B cell (primary cell): ENCODE measurements around the gene EIF2D. TPM values are rescaled to one million over a fixed set of nuclear protein-coding genes. Genes with fewer than 3 reads are reported as not detected.

Source experiments
- ATAC-seq: fragments of 200-7000 bp; cut with Tn5 transposase; one replicate; pipeline ENCODE4 v1.10.0; 2021; ENCODE audit warnings: low read depth, mild to moderate bottlenecking, moderate number of reproducible peaks, moderate library complexity
- CTCF ChIA-PET: fragments of 350-600 bp; sonication (Branson Sonifier 250); formaldehyde crosslinking; loops from one replicate; lab custom pipeline; 2021; ENCODE audit warnings: antibody characterized with exemption, inconsistent platforms; lab: Charles Lee
- POLR2A ChIA-PET: fragments of 350-600 bp; sonication (Branson Sonifier 250); formaldehyde crosslinking; loops from one replicate; lab custom pipeline; 2021; ENCODE audit warnings: antibody characterized with exemption; lab: Charles Lee
- DNase-seq: peaks from one replicate; pipeline ENCODE4 v3.0.0; 2013
- H2AFZ ChIP-seq: 2 replicates; pipeline ENCODE4 v1.6.1; 2012; ENCODE audit warnings: mild to moderate bottlenecking, low read depth, low read length; ENCODE audit not compliant: insufficient read depth, poor library complexity, severe bottlenecking
- H3K27ac ChIP-seq, 2 donors: 1 replicate in 1 of 2; 2 replicates in 1 of 2; pipeline ENCODE4 v1.5.1; 2012 to 2013; ENCODE audit warnings: low read length in 2 of 2, mild to moderate bottlenecking in 2 of 2, moderate library complexity in 1 of 2
- H3K27me3 ChIP-seq, 4 experiments: fragments of 200-600 bp in 1 of 4; sonication (generic) in 1 of 4; replicated peaks in 1 of 4; 1 replicate in 2 of 4; 2 replicates in 2 of 4; pipeline versions ENCODE4 v1.6.1 to v1.7.0; 2013 to 2016; ENCODE audit warnings: low read length in 3 of 4, mild to moderate bottlenecking in 2 of 4, mixed read lengths in 1 of 4, moderate library complexity in 1 of 4; ENCODE audit not compliant: insufficient read depth in 4 of 4, control insufficient read depth in 3 of 4; ENCODE audit errors: control extremely low read depth in 1 of 4
- H3K36me3 ChIP-seq, 2 experiments: replicated peaks in 1 of 2; 1 replicate in 1 of 2; 2 replicates in 1 of 2; pipeline versions ENCODE4 v1.6.1 to v1.7.1; 2013; ENCODE audit warnings: low read length in 1 of 2; ENCODE audit not compliant: insufficient read depth in 2 of 2, control insufficient read depth in 1 of 2; ENCODE audit errors: control extremely low read depth in 1 of 2, extremely low read depth in 1 of 2
- H3K4me1 ChIP-seq, 2 donors: fragments of 200-600 bp in 1 of 2; sonication (generic) in 1 of 2; 1 replicate in 1 of 2; 2 replicates in 1 of 2; pipeline versions ENCODE4 v1.5.1 to v1.6.1; 2013 to 2017; ENCODE audit warnings: low read length in 2 of 2; ENCODE audit not compliant: control insufficient read depth in 2 of 2, insufficient read depth in 2 of 2
- H3K4me2 ChIP-seq: replicated peaks from 2 replicates; pipeline ENCODE3; 2012; ENCODE audit warnings: mild to moderate bottlenecking, low read depth, low read length; ENCODE audit not compliant: poor library complexity, severe bottlenecking
- H3K4me3 ChIP-seq, 5 experiments: fragments of 200-600 bp in 1 of 5; sonication (generic) in 1 of 5; 1 replicate in 3 of 5; 2 replicates in 2 of 5; pipeline versions ENCODE4 v1.5.1 to v1.7.0; 2011 to 2016; ENCODE audit warnings: low read length in 4 of 5, mild to moderate bottlenecking in 4 of 5, low read depth in 2 of 5, control low read depth in 1 of 5, moderate library complexity in 1 of 5; ENCODE audit not compliant: insufficient read depth in 1 of 5; ENCODE audit errors: control extremely low read depth in 1 of 5, extremely low read depth in 1 of 5
- H3K79me2 ChIP-seq: fragments of 200-600 bp; sonication (generic); one replicate; pipeline ENCODE4 v1.6.0; 2016; ENCODE audit warnings: low read length; ENCODE audit not compliant: control insufficient read depth, insufficient read depth
- H3K9ac ChIP-seq: fragments of 200-600 bp; sonication (generic); 2 replicates; pipeline ENCODE4 v1.6.1; 2017; ENCODE audit warnings: mild to moderate bottlenecking, low read length, moderate library complexity
- H3K9me3 ChIP-seq, 3 donors: one replicate each; pipeline versions ENCODE4 v1.6.1 to v1.7.1; 2013; ENCODE audit warnings: low read length in 2 of 3; ENCODE audit not compliant: control insufficient read depth in 2 of 3, insufficient read depth in 1 of 3; ENCODE audit errors: control extremely low read depth in 1 of 3
- H4K20me1 ChIP-seq: 2 replicates; pipeline ENCODE4 v1.6.0; 2012; ENCODE audit warnings: mild to moderate bottlenecking, low read length; ENCODE audit not compliant: insufficient read depth, control insufficient read depth, poor library complexity, severe bottlenecking
- H3K27ac Mint-ChIP-seq: one replicate; pipeline ENCODE4 v1.8.0; 2021; ENCODE audit warnings: mixed read lengths
- H3K27me3 Mint-ChIP-seq: one replicate; pipeline ENCODE4 v1.8.0; 2021; ENCODE audit warnings: mixed read lengths
- H3K4me1 Mint-ChIP-seq: one replicate; pipeline ENCODE4 v1.8.0; 2021; ENCODE audit warnings: mixed read lengths
- H3K4me3 Mint-ChIP-seq: one replicate; pipeline ENCODE4 v1.8.0; 2021; ENCODE audit warnings: mixed read lengths
- H3K9me3 Mint-ChIP-seq: one replicate; pipeline ENCODE4 v1.8.0; 2022; ENCODE audit warnings: mixed read lengths; ENCODE audit not compliant: insufficient read depth
- CTCF ChIP-seq: fragments of 200-600 bp; IDR thresholded peaks from one replicate; pipeline ENCODE4 v1.8.0; 2022; ENCODE audit warnings: antibody characterized with exemption, mild to moderate bottlenecking
- EZH2 ChIP-seq: IDR thresholded peaks from 2 replicates; pipeline ENCODE4 v1.6.1; 2012; ENCODE audit warnings: borderline replicate concordance, low read depth, mild to moderate bottlenecking, moderate library complexity, low read length; ENCODE audit not compliant: insufficient read depth, poor library complexity, severe bottlenecking
- WGBS: methylation state at CpG from one replicate; pipeline ENCODE4 v1.1.5; 2013; ENCODE audit warnings: missing lambda C conversion rate; ENCODE audit not compliant: insufficient coverage; 5-methylcytosine and 5-hydroxymethylcytosine counted together
- intact Hi-C: fragments of 100-400 bp; cut with micrococcal nuclease; formaldehyde crosslinking; loops from one replicate; pipeline ENCODE4 v1.10.0; 2022
- polyA plus RNA-seq: library from polyadenylated mRNA; depleted of rRNA; stranded (reverse); fragments of >200 nt; gene quantifications from 2 replicates; pipeline ENCODE4 v1.2.3, GENCODE V29; 2012
- total RNA-seq, 2 donors: library from RNA; stranded (reverse); fragments of 120-200 nt in 1 of 2; gene quantifications; 1 replicate in 1 of 2; 2 replicates in 1 of 2; pipeline versions ENCODE4 v1.2.3 to v1.2.4, GENCODE V29; 2013 to 2022

Gene EIF2D
- total and polyA plus RNA-seq, 2 donors (not counting 1 experiment from before 2014, with no cell fraction given) = 62.2 to 64.9 TPM

DNA sequence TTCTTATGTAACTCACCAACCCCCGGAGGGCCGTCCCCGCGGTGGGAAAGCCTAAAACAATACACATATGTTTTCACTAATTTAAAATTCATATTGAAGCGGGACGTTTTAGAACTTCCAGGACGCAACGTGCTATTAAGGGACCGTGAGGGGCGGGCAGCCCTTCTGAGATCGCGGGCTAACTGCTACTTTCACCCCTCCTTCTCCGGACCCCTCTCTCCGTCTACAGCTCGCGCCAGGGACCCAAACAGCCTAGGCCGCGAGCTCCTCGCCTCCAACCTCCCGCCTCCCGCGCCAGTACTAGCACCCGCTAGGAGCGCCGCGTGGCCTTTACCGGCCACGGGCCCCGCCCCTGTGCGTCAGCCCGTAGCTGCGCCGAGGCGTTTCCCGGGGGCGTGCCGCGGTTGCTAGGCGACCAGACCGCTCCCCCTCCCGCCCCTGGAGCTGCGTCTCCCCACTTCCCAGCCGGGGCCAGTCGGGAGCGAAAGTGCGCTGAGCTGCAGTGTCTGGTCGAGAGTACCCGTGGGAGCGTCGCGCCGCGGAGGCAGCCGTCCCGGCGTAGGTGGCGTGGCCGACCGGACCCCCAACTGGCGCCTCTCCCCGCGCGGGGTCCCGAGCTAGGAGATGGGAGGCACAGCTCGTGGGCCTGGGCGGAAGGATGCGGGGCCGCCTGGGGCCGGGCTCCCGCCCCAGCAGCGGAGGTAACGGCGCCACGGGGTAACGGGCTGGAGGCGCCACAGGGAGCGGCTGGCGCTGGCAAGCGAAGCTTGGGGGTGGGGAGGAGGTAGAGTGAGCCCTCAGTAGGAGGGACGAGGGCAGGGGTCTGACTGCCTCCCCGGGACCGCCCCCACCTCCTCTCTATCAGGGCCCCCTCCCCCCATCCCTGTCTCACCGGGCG lies 23.1 kb upstream of the EIF2D start, which contains the start of gene DYRK3:
Gene DYRK3 (plus strand): TSS at position 457 of the 898 bp plus-strand sequence. CDS start 168 bp downstream, at position 625.
- DNase-seq = peak; percentile 89
- Mint-ChIP-seq H3K4me1 (peaks cover 29% of the 10 kb centered on the region), H3K4me3 (peak within 1 kb of the TSS; percentile 92), H3K9me3 (no peaks in the 10 kb centered on the region), H3K27me3 (peaks cover 7% of the 10 kb centered on the region), H3K27ac (peak within 1 kb of the TSS; percentile 74)
- Histone ChIP-seq H3K27ac (no peak within 1 kb of the TSS), H3K4me2 (peak within 1 kb of the TSS; percentile 95), H4K20me1 (no peaks in the 10 kb centered on the region), H3K9ac (peak within 1 kb of the TSS; percentile 63), H3K36me3 (no peaks in the 10 kb centered on the region), H3K27me3 (peaks cover 0 to 11% (median 7%) of the 10 kb centered on the region in 4 experiments), H2AFZ (peak within 1 kb of the TSS; percentile 74), H3K4me1 (peaks cover 17 to 22% of the 10 kb centered on the region in 2 donors), H3K4me3 (peak within 1 kb of the TSS; percentile 54 to 77 (median 67)), H3K79me2 (no peaks in the 10 kb centered on the region), H3K9me3 (no peaks in the 10 kb centered on the region)
- intact Hi-C loops = loop anchor here (1.0 to 10.0 kb wide), 7 partner anchors 23 to 419 kb away; partner anchors contain the start of genes EIF2D, PFKFB2 and YOD1
- ChIA-PET POLR2A (interaction anchor here (1.0 to 1.5 kb wide), 3 partner anchors 23 to 347 kb away, joined by 3 to 5 read pairs (median 4); partner anchors contain the start of gene EIF2D), CTCF (interaction anchor here (0.6 to 13.1 kb wide), 31 partner anchors 8 to 413 kb away, joined by 3 to 217 read pairs (median 4); partner anchors contain the start of genes EIF2D and IKBKE)
- WGBS = under 1% methylated on average over 70 of the region's 84 CpGs
- ATAC-seq = peak; percentile 93
- TF ChIP-seq EZH2 = no peak
- TF ChIP-seq CTCF = no peak
